IPS-NIHi11 (cell line): Measurements from ENCODE around the gene XRCC1.
"Not testable (repeated sequence)": the region's sequence is repeated elsewhere in the genome, so short reads cannot be mapped to it uniquely, and the experiment has no call there.

ENCODE experiments used
- DNase-seq: peaks from one replicate; pipeline ENCODE4 v3.0.0; 2012; ENCODE audit warnings: mixed read lengths, low spot score

The XRCC1 gene

GRCh38 chr19:43575955-43576878 lies 890 bp upstream of the XRCC1 start:
- no peak for DNase-seq

GRCh38 chr19:43574424-43575155 lies 737 bp downstream of the XRCC1 start:
- no peak for DNase-seq

- no peak for DNase-seq
Measured at GRCh38 chr19:43572171-43572588, 3.1 kb downstream of the XRCC1 start.

- DNase-seq, result no peak
Measured at GRCh38 chr19:43570174-43570791, 5.0 kb downstream of the XRCC1 start.

GRCh38 chr19:43569657-43570056 lies 5.7 kb downstream of the XRCC1 start:
- no peak for DNase-seq

- no peak for DNase-seq
Measured at GRCh38 chr19:43564800-43565199, 10.5 kb downstream of the XRCC1 start.

GRCh38 chr19:43563816-43564457 lies 11.4 kb downstream of the XRCC1 start:
- DNase-seq, result no peak

- no peak for DNase-seq
Measured at GRCh38 chr19:43562698-43563241, 12.6 kb downstream of the XRCC1 start.

- DNase-seq, result no peak
Measured at GRCh38 chr19:43562226-43562697, 13.1 kb downstream of the XRCC1 start.

- DNase-seq, result no peak
Measured at GRCh38 chr19:43561139-43561970, 14.0 kb downstream of the XRCC1 start.

- DNase-seq, result peak; percentile 45
Measured at GRCh38 chr19:43560687-43561086, 14.6 kb downstream of the XRCC1 start.

GRCh38 chr19:43555185-43555770 lies 20.0 kb downstream of the XRCC1 start:
- peak; percentile 88 for DNase-seq

GRCh38 chr19:43554317-43554895 lies 20.9 kb downstream of the XRCC1 start:
- DNase-seq, result no peak

- DNase-seq, result no peak
Measured at GRCh38 chr19:43553656-43554055, 21.7 kb downstream of the XRCC1 start.

GRCh38 chr19:43552616-43553015 lies 22.7 kb downstream of the XRCC1 start:
- DNase-seq, result no peak

- no peak for DNase-seq
Measured at GRCh38 chr19:43552198-43552450, 23.2 kb downstream of the XRCC1 start.

GRCh38 chr19:43551399-43552197 lies 23.7 kb downstream of the XRCC1 start:
- DNase-seq, result no peak

GRCh38 chr19:43548706-43549105 lies 26.6 kb downstream of the XRCC1 start:
- DNase-seq, result no peak

- not testable (repeated sequence) for DNase-seq
Measured at GRCh38 chr19:43547926-43548325, 27.4 kb downstream of the XRCC1 start.

- no peak for DNase-seq
Measured at GRCh38 chr19:43546581-43546980, 28.7 kb downstream of the XRCC1 start.
